GM12874 (cell line): Measurements from ENCODE around the gene GRIK5.

Source experiments
- TF ChIP-seq, protein P1 (sequence below): IDR thresholded peaks from 2 replicates; pipeline ENCODE4 v1.5.1; 2011; ENCODE audit warnings: low read depth, mild to moderate bottlenecking, control low read depth, low read length, moderate library complexity; ENCODE audit not compliant: insufficient read depth

Gene GRIK5

DNA sequence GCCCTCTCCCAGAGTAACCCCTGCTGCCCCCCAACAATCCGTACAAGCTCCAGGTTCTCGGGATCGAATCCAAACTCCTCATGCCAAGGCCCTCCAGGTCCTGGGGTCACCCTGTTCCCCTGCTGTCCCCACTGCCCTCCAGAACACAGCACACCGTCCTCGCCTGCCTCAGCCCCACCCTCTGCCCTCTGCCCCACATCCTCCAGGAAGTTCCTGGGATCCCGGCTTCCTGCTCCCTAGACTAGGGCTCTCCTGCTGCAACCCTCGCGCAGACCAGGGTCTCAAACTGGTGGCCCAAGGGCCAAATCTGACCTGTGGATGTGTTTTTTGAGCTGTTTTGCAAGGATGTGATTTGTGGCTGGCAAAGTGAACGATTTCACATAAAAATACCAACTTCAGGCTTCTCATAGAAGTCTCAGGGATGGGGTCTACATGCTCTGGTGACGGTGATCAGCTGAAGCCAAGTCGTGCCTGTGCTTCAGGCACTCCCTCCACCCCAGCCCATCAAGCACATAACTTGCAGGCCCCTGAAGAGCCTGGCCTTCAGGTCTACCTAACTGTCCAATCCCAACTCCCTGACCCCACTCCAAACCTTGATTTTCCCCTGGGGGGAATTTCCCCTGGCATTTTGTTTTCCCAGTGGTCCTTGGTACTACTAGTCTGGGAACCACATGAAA lies 112.7 kb downstream of the GRIK5 start:
- TF ChIP-seq, protein P1, sequence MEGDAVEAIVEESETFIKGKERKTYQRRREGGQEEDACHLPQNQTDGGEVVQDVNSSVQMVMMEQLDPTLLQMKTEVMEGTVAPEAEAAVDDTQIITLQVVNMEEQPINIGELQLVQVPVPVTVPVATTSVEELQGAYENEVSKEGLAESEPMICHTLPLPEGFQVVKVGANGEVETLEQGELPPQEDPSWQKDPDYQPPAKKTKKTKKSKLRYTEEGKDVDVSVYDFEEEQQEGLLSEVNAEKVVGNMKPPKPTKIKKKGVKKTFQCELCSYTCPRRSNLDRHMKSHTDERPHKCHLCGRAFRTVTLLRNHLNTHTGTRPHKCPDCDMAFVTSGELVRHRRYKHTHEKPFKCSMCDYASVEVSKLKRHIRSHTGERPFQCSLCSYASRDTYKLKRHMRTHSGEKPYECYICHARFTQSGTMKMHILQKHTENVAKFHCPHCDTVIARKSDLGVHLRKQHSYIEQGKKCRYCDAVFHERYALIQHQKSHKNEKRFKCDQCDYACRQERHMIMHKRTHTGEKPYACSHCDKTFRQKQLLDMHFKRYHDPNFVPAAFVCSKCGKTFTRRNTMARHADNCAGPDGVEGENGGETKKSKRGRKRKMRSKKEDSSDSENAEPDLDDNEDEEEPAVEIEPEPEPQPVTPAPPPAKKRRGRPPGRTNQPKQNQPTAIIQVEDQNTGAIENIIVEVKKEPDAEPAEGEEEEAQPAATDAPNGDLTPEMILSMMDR = no peak

DNA sequence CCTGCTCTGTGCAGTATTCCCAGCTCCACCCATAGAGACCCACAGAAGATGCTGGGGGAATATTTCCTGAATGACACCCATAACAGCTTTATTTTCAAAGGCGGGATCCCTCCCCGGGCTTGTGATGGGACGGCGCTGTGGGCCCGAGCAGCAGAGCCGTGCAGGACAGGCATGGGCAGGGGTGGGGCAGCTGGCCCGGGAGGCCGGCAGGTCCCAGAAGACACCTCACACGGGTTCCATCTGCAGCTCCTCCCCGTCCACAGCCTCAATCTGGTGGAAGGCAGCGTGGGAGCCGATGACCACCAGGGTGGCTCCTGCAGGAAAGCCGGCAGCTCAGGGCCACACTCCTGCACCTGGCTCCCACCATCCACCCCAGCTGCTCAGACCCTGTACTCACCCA lies 113.4 kb downstream of the GRIK5 start:
- TF ChIP-seq, protein P1 = no peak

DNA sequence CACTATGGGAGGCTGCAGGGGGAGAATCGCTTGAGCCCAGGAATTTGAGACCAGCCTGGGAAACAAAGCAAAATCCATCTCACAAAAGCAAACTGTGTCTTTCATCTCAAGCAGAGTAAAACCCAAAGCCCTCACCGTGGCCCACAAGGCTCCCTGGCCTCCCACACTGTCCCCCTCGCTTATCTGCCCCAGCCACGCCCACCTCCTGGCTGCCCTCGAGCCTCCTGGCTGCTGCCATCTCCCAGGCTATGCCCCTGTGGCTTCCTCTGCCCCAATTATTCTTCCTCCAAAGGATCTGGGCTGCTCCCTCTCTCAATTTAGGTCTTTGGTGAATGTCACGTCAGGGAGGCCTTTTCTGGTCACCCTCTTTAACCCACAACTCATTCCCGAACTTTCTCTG lies 114.5 kb downstream of the GRIK5 start:
- TF ChIP-seq, protein P1 = no peak

DNA sequence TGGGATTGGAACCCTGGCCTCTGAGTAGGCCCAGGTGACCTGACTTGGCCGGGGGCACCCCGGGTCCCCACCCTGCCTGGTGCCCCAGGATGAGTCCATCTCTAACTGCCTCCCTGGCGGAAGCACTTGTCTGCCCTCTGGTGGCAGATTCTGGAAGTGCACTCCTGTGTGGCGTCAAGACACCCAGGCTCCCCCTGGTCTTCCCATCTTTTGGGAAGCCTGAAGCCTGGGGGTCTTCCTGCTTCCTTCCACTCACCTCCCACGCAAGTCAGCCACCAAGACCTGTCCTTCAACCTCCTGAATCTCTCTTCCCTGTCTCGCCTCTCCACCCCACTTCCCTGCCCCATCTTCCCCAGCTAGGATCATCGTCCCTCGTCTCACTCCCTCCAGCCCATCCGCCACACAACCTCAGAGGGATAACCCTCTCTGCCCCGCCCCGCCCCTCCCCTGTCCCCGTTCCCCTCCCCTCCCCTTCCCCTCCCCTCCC lies 118.3 kb downstream of the GRIK5 start:
- TF ChIP-seq, protein P1 = peak; percentile 99
